Measurements from ENCODE around the gene MYRF. TPM values are rescaled to one million over a fixed set of nuclear protein-coding genes. Genes with fewer than 3 reads are reported as not detected.

The MYRF gene
- total and polyA plus RNA-seq, 4 donors: 11.9 to 41.2 (median 25.2) TPM

DNA sequence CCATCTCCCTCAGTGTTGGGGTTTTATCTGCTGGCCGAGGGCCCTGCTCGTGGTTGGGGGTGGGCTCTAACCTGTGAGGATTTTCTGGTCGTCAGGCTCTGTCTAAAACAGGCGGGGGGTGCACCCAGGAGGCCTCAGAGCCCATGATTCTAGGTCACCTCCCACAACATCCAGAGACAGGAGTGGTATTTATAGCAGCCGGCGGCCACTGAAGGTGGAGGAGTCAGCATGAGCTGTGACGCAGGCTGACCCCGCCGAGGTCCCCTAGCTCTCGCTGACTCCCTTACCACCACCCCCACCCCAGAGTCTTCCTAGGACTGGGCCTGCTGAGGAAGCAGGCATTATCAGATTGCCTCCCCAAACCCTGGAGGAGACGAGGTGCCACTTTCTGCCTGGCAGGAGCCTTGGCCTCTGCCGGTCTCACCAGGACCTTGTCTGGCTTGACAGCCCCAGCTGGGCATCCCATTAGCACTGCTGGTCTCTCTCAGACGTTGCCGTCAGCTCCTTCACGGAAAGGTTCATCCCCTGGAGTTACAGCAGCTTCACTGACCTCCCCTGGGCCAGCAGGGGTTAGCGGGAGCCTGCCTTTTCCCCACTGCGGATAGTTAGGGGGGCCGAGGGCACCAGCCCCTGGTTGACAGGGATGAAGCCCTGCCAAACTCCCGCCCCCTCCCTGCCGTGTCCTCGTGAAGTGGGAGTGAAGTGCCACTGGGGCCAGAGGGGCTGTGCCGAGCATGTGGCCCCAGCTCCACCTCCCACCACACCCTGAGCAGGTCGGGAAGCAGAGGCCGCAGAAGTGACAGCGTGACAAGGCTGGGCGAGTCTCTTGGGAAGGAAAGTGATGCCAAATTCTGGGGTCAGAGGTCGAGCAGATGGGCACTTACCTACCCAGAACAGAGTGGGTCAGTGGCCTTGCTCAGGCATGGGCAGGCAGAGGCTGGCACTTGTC lies 45.7 kb upstream of the MYRF start:
- Histone ChIP-seq H3K36me3 (ENCODE audit: control insufficient read depth in 4 of 4, insufficient read depth in 4 of 4, low read length in 4 of 4) (no peaks in the 10 kb centered on the region), H3K4me1 (ENCODE audit: control insufficient read depth in 5 of 5, insufficient read depth in 5 of 5, low read length in 5 of 5) (no peaks in the 10 kb centered on the region), H3K9me3 (ENCODE audit: control insufficient read depth in 4 of 4, insufficient read depth in 3 of 4, low read length in 3 of 4) (no peaks in the 10 kb centered on the region), H3K9ac (ENCODE audit: insufficient read depth in 1 of 2, low read length in 2 of 2) (no peak overlapping the region), H3K4me3 (no peak overlapping the region), H3K27me3 (ENCODE audit: control insufficient read depth in 3 of 3, insufficient read depth in 3 of 3, low read length in 2 of 3) (peaks cover 0 to 9% (median 2%) of the 10 kb centered on the region in 3 donors), H3K27ac (ENCODE audit: low read depth in 1 of 2, low read length in 1 of 2) (no peak overlapping the region)
- WGBS, 2 donors: 87 to 92% methylated on average over 27 of the region's 27 CpGs
- TF ChIP-seq CTCF (IDR thresholded peaks at IDR 0.05; ENCODE audit: control extremely low read depth, extremely low read depth): no peak
- ATAC-seq (ENCODE audit: insufficient read depth, low FRiP score) (no peak), DNase-seq (no peak)

DNA sequence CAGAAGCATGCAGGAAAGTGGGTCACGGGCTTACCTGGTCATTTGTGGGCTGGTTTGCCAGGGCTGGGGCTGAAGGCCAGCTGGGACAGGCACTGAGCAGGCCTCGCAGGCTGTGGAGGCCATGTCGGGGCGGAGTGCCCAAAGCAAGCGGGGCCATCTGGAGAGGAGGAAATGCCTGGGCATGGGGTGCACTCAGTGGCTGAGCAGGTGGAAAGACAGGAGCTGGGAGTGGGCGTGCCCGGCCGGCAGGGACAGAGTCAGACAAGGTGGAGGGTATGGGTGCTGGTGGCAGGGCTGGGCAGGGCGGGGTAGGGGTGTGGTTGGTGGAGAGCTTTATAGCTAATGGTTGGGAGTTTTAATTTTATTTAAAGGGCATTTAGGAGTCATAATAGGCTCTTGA lies 44.9 kb upstream of the MYRF start:
- no peak overlapping the region for H3K9ac ChIP-seq (ENCODE audit: insufficient read depth in 1 of 2, low read length in 2 of 2)
- H3K4me1 ChIP-seq (ENCODE audit: control insufficient read depth in 5 of 5, insufficient read depth in 5 of 5, low read length in 5 of 5): no peaks in the 10 kb centered on the region
- H3K4me3 ChIP-seq: no peak overlapping the region
- no peak for ATAC-seq (ENCODE audit: insufficient read depth, low FRiP score)
- WGBS, 2 donors: 83 to 89% methylated on average over 9 of the region's 9 CpGs
- H3K36me3 ChIP-seq (ENCODE audit: control insufficient read depth in 4 of 4, insufficient read depth in 4 of 4, low read length in 4 of 4): no peaks in the 10 kb centered on the region
- no peaks in the 10 kb centered on the region for H3K9me3 ChIP-seq (ENCODE audit: control insufficient read depth in 4 of 4, insufficient read depth in 3 of 4, low read length in 3 of 4)
- no peak for TF ChIP-seq CTCF (IDR thresholded peaks at IDR 0.05; ENCODE audit: control extremely low read depth, extremely low read depth)
- no peak overlapping the region for H3K27ac ChIP-seq (ENCODE audit: low read depth in 1 of 2, low read length in 1 of 2)
- H3K27me3 ChIP-seq (ENCODE audit: control insufficient read depth in 3 of 3, insufficient read depth in 3 of 3, low read length in 2 of 3): peaks cover 0 to 9% (median 2%) of the 10 kb centered on the region in 3 donors
- no peak for DNase-seq

- H3K9me3 ChIP-seq (ENCODE audit: control insufficient read depth in 4 of 4, insufficient read depth in 3 of 4, low read length in 3 of 4): no peaks in the 10 kb centered on the region
- no peak overlapping the region for H3K4me3 ChIP-seq
- TF ChIP-seq CTCF (IDR thresholded peaks at IDR 0.05; ENCODE audit: control extremely low read depth, extremely low read depth): no peak
- no peaks in the 10 kb centered on the region for H3K4me1 ChIP-seq (ENCODE audit: control insufficient read depth in 5 of 5, insufficient read depth in 5 of 5, low read length in 5 of 5)
- no peak for DNase-seq
- no peak overlapping the region for H3K27ac ChIP-seq (ENCODE audit: low read depth in 1 of 2, low read length in 1 of 2)
- H3K9ac ChIP-seq (ENCODE audit: insufficient read depth in 1 of 2, low read length in 2 of 2): no peak overlapping the region
- no peak for ATAC-seq (ENCODE audit: insufficient read depth, low FRiP score)
- H3K27me3 ChIP-seq (ENCODE audit: control insufficient read depth in 3 of 3, insufficient read depth in 3 of 3, low read length in 2 of 3): peaks cover 0 to 4% (median 2%) of the 10 kb centered on the region in 3 donors
- WGBS, 2 donors: 90 to 91% methylated on average over 7 of the region's 7 CpGs
- H3K36me3 ChIP-seq (ENCODE audit: control insufficient read depth in 4 of 4, insufficient read depth in 4 of 4, low read length in 4 of 4): no peaks in the 10 kb centered on the region
Measured at GRCh38 chr11:61709110-61709509, 43.3 kb upstream of the MYRF start.
